22Rv1 (cell line): ENCODE measurements around the gene ZNF804A.

Experiments
- H3K27ac ChIP-seq: fragments of 450-650 bp; 2 replicates; pipeline ENCODE4 v1.5.1; 2017
- CTCF ChIP-seq: fragments of 450-650 bp; IDR thresholded peaks from 2 replicates; pipeline ENCODE4 v1.5.1; 2017; ENCODE audit warnings: mild to moderate bottlenecking
- ZFX ChIP-seq: fragments of 450-650 bp; IDR thresholded peaks from 2 replicates; pipeline ENCODE4 v1.6.1; 2017; ENCODE audit warnings: antibody characterized with exemption, borderline replicate concordance

Gene ZNF804A

GRCh38 chr2:184765112-184765895 is 167.0 kb downstream of the ZNF804A start:
- no peak overlapping the region for H3K27ac ChIP-seq
- no peak for TF ChIP-seq ZFX
- no peak for TF ChIP-seq CTCF

GRCh38 chr2:184767059-184767458 is 168.7 kb downstream of the ZNF804A start:
- TF ChIP-seq ZFX (no peak), CTCF (no peak)

GRCh38 chr2:184769023-184769422 is 170.7 kb downstream of the ZNF804A start:
- no peak for TF ChIP-seq ZFX
- no peak for TF ChIP-seq CTCF
- H3K27ac ChIP-seq = no peak overlapping the region

More at GRCh38 chr2:184767059-184767458, 168.7 kb downstream of the ZNF804A start:
- no peak overlapping the region for H3K27ac ChIP-seq

- no peak overlapping the region for H3K27ac ChIP-seq
Observed at GRCh38 chr2:184769686-184770085, 171.4 kb downstream of the ZNF804A start.

GRCh38 chr2:184779777-184780176 is 181.4 kb downstream of the ZNF804A start:
- H3K27ac ChIP-seq = no peak overlapping the region
- no peak for TF ChIP-seq ZFX
- TF ChIP-seq CTCF = no peak

More at GRCh38 chr2:184769686-184770085, 171.4 kb downstream of the ZNF804A start:
- no peak for TF ChIP-seq CTCF

GRCh38 chr2:184780384-184780783 is 182.1 kb downstream of the ZNF804A start:
- no peak for TF ChIP-seq ZFX
- no peak for TF ChIP-seq CTCF
- H3K27ac ChIP-seq = no peak overlapping the region

- no peak for TF ChIP-seq CTCF
Observed at GRCh38 chr2:184780944-184781343, 182.6 kb downstream of the ZNF804A start.

More at GRCh38 chr2:184780944-184781343, 182.6 kb downstream of the ZNF804A start:
- H3K27ac ChIP-seq = no peak overlapping the region
